MCF 10A (cell line): ENCODE data around the gene NTM. TPM values are rescaled to one million over a fixed set of nuclear protein-coding genes. Genes with fewer than 3 reads are reported as not detected.

Source experiments
- BruUV-seq: library from RNA; stranded (reverse); fragments of 400-500 nt; replicated peaks from 2 replicates; lab custom pipeline; 2021; lab: Mats Ljungman, UMichigan
- CTCF ChIA-PET: fragments of 300-600 bp; sonication (Branson Sonifier 250); formaldehyde crosslinking; extraction: SDS; loops from one replicate; lab custom pipeline; 2021; ENCODE audit warnings: antibody characterized with exemption, inconsistent platforms; lab: Yijun Ruan, JAX
- POLR2A ChIA-PET: fragments of 300-600, 350-650 bp; sonication (Branson Sonifier 250); formaldehyde crosslinking; extraction: SDS; loops from one replicate; lab custom pipeline; 2020; ENCODE audit warnings: antibody characterized with exemption, inconsistent platforms; lab: Yijun Ruan, JAX
- DNase-seq: peaks from one replicate; pipeline ENCODE4 v3.0.0-alpha.2; 2018; ENCODE audit not compliant: unreplicated experiment
- H3K27ac Mint-ChIP-seq: one replicate; pipeline ENCODE4 v1.8.0; 2022; ENCODE audit warnings: mild to moderate bottlenecking, low read depth, mixed read lengths; ENCODE audit not compliant: unreplicated experiment
- H3K27me3 Mint-ChIP-seq: one replicate; pipeline ENCODE4 v1.8.0; 2022; ENCODE audit warnings: mixed read lengths; ENCODE audit not compliant: insufficient read depth, unreplicated experiment
- H3K36me3 Mint-ChIP-seq: one replicate; pipeline ENCODE4 v1.8.0; 2022; ENCODE audit warnings: mild to moderate bottlenecking, moderate library complexity, mixed read lengths; ENCODE audit not compliant: insufficient read depth, unreplicated experiment
- H3K4me1 Mint-ChIP-seq: one replicate; pipeline ENCODE4 v1.8.0; 2022; ENCODE audit warnings: mixed read lengths; ENCODE audit not compliant: insufficient read depth, unreplicated experiment
- H3K4me3 Mint-ChIP-seq: one replicate; pipeline ENCODE4 v1.8.0; 2022; ENCODE audit warnings: mild to moderate bottlenecking, moderate library complexity, mixed read lengths; ENCODE audit not compliant: unreplicated experiment
- H3K9me3 Mint-ChIP-seq: one replicate; pipeline ENCODE4 v1.8.0; 2022; ENCODE audit warnings: mixed read lengths; ENCODE audit not compliant: unreplicated experiment
- CTCF ChIP-seq: fragments of 200-600 bp; IDR thresholded peaks from one replicate; pipeline ENCODE4 v1.8.0; 2022; ENCODE audit warnings: antibody characterized with exemption, mild to moderate bottlenecking; ENCODE audit not compliant: unreplicated experiment
- intact Hi-C: fragments of 100-400 bp; cut with micrococcal nuclease; formaldehyde crosslinking; loops from 2 replicates; pipeline ENCODE4 v1.14.1; 2022
- total RNA-seq: library from RNA; stranded (reverse); gene quantifications from 2 replicates; pipeline ENCODE4 v1.2.3, GENCODE V29; 2022

Gene NTM
- total RNA-seq, 1 experiment from 2014 or later = not detected

GRCh38 chr11:131767421-131767820, 397.0 kb downstream of the NTM start:
- H3K27ac Mint-ChIP-seq = no peak overlapping the region
- no peaks in the 10 kb centered on the region for H3K27me3 Mint-ChIP-seq
- no peak for DNase-seq
- no TSS peak for BruUV-seq
- no peak for TF ChIP-seq CTCF
- ChIA-PET POLR2A (no interaction called here), CTCF (no interaction called here)
- intact Hi-C loops = no loop called here
- no peaks in the 10 kb centered on the region for H3K4me1 Mint-ChIP-seq
- no peak overlapping the region for H3K4me3 Mint-ChIP-seq
- no peaks in the 10 kb centered on the region for H3K36me3 Mint-ChIP-seq
- peaks cover 31% of the 10 kb centered on the region for H3K9me3 Mint-ChIP-seq

- intact Hi-C loops = no loop called here
- CTCF ChIA-PET = interaction anchor here (0.5 to 1.5 kb wide), 3 partner anchors 76 to 516 kb away, joined by 3 to 5 read pairs (median 3); no protein-coding TSS in a partner anchor
- TF ChIP-seq CTCF = no peak
- Mint-ChIP-seq H3K9me3 (peaks cover 37% of the 10 kb centered on the region), H3K27ac (no peak overlapping the region), H3K4me3 (no peak overlapping the region), H3K4me1 (no peaks in the 10 kb centered on the region), H3K27me3 (no peaks in the 10 kb centered on the region), H3K36me3 (no peaks in the 10 kb centered on the region)
- DNase-seq = no peak
- POLR2A ChIA-PET = no interaction called here
- BruUV-seq = no TSS peak
These were observed 400.4 kb downstream of the NTM start for GRCh38 chr11:131770801-131771200.

GRCh38 chr11:131771471-131771870, 401.1 kb downstream of the NTM start:
- CTCF ChIA-PET = interaction anchor here (0.8 to 1.5 kb wide), 2 partner anchors 76 to 81 kb away, joined by 3 to 5 read pairs; no protein-coding TSS in a partner anchor
- no TSS peak for BruUV-seq
- DNase-seq = no peak
- Mint-ChIP-seq H3K27ac (no peak overlapping the region), H3K4me1 (no peaks in the 10 kb centered on the region), H3K9me3 (peaks cover 37% of the 10 kb centered on the region), H3K36me3 (no peaks in the 10 kb centered on the region), H3K4me3 (no peak overlapping the region), H3K27me3 (no peaks in the 10 kb centered on the region)
- intact Hi-C loops = no loop called here
- TF ChIP-seq CTCF = no peak
- POLR2A ChIA-PET = no interaction called here

- POLR2A ChIA-PET = no interaction called here
- CTCF ChIA-PET = interaction anchor here (0.8 kb wide), 1 partner anchor 25 kb away, joined by 3 read pairs; no protein-coding TSS in a partner anchor
- no TSS peak for BruUV-seq
- Mint-ChIP-seq H3K27ac (no peak overlapping the region), H3K27me3 (no peaks in the 10 kb centered on the region), H3K36me3 (no peaks in the 10 kb centered on the region), H3K9me3 (peaks cover 41% of the 10 kb centered on the region), H3K4me1 (no peaks in the 10 kb centered on the region), H3K4me3 (no peak overlapping the region)
- no peak for TF ChIP-seq CTCF
- no peak for DNase-seq
- intact Hi-C loops = no loop called here
These were observed 403.2 kb downstream of the NTM start for GRCh38 chr11:131773626-131774025.
